Activated CD4-positive, alpha-beta T cell treated with anti-CD3 and anti-CD28 coated beads, Interleukin-2, amount 50 U/mL, for 4 hours (primary cell): ENCODE measurements around the gene THRAP3.
A peak's percentile ranks its signal among the peaks of the same experiment; 100 is the strongest.
"Not testable (repeated sequence)": the region's sequence is repeated elsewhere in the genome, so short reads cannot be mapped to it uniquely, and the experiment has no call there.

Experiments
- DNase-seq, 2 experiments: peaks; one replicate each; pipeline ENCODE4 v3.0.0-alpha.2; 2020

The THRAP3 gene

GRCh38 chr1:36223996-36224536 is at the start of gene THRAP3:
Gene THRAP3 (plus strand): TSS chr1:36224443. CDS start chr1:36282564, 58,121 bp downstream.
- DNase-seq, result peak; percentile 99

- DNase-seq, result no peak
Observed at GRCh38 chr1:36174713-36175112, 49.5 kb upstream of the THRAP3 start.

GRCh38 chr1:36175137-36176095 is 48.8 kb upstream of the THRAP3 start:
- no peak for DNase-seq

GRCh38 chr1:36176106-36176949 is 47.9 kb upstream of the THRAP3 start:
- no peak for DNase-seq

GRCh38 chr1:36177589-36178431 is 46.4 kb upstream of the THRAP3 start:
- DNase-seq, result no peak

GRCh38 chr1:36178471-36179219 is 45.6 kb upstream of the THRAP3 start:
- DNase-seq, result no peak

GRCh38 chr1:36179220-36179600 is 45.0 kb upstream of the THRAP3 start:
- DNase-seq, result no peak

GRCh38 chr1:36182734-36183133 is 41.5 kb upstream of the THRAP3 start:
- DNase-seq, result no peak

GRCh38 chr1:36183309-36183856 is 40.9 kb upstream of the THRAP3 start:
- no peak for DNase-seq

- peak; percentile 74 to 75 for DNase-seq
Observed at GRCh38 chr1:36187800-36188593, 36.2 kb upstream of the THRAP3 start.

- not testable (repeated sequence) for DNase-seq
Observed at GRCh38 chr1:36196805-36197204, 27.4 kb upstream of the THRAP3 start.

- no peak for DNase-seq
Observed at GRCh38 chr1:36198641-36199040, 25.6 kb upstream of the THRAP3 start.

GRCh38 chr1:36199934-36200741 is 24.1 kb upstream of the THRAP3 start:
- DNase-seq, result no peak

GRCh38 chr1:36203027-36203553 is 21.2 kb upstream of the THRAP3 start:
- no peak for DNase-seq

GRCh38 chr1:36203554-36204346 is 20.5 kb upstream of the THRAP3 start:
- DNase-seq, result no peak

GRCh38 chr1:36204347-36204909 is 19.8 kb upstream of the THRAP3 start:
- no peak for DNase-seq

- no peak for DNase-seq
Observed at GRCh38 chr1:36206323-36206858, 17.9 kb upstream of the THRAP3 start.

- DNase-seq, result no peak
Observed at GRCh38 chr1:36207339-36207738, 16.9 kb upstream of the THRAP3 start.
